ENCODE results near the gene C2CD2. TPM values are rescaled to one million over a fixed set of nuclear protein-coding genes. Genes with fewer than 3 reads are reported as not detected.

Gene C2CD2
- total and polyA plus RNA-seq, 8 donors: 7.9 to 16.8 (median 11.3) TPM

DNA sequence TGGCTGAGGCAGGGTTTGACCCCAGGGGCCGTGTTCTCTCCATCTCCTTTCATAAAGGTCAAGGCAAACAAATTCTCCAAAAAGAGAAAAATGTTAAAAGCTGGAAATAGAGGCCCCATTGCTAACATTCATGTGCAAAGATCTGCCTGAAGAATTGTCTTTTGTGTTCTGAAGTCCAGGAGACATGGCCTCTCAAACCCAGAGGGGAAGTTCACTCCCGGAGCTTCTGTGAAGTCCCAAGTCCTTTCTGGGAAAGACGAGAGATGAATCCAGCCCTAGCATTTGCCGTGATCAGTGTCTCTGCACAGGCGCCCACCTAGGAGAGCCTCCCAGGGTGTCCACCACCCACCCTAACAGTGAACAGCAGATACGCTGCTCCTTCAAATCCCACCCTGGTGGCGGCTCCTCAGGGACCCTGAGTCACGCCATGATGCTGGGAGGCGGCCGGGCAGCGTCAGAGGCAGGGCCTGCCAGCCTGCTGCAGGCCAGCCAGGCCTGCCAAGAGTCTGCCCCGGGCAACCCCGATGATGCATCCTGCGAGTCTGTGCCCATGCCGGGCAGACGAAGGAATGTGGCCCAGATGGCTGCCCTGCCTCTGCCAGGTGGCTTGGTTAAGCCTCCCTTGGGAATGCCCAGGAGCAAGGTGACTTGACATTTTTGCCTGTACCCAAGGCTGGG, 5.2 kb upstream of the C2CD2 start:
- ATAC-seq: peak in 1 of 4 donors; percentile 11
- no peak for TF ChIP-seq CTCF (IDR thresholded peaks at IDR 0.05)
- H3K9me3 ChIP-seq: no peaks in the 10 kb centered on the region
- peaks cover 0 to 3% (median 0%) of the 10 kb centered on the region in 3 donors for H3K4me1 ChIP-seq
- FAIRE-seq: no peak
- no peaks in the 10 kb centered on the region for H3K27me3 ChIP-seq
- no peak overlapping the region for H3K4me3 ChIP-seq
- 86 to 88% methylated on average over 16 of the region's 16 CpGs for WGBS, 2 donors
- H3K36me3 ChIP-seq: no peaks in the 10 kb centered on the region
- no peak overlapping the region for H3K27ac ChIP-seq
- intact Hi-C loops (cut with DNase I): no loop called here
- no peak for DNase-seq

DNA sequence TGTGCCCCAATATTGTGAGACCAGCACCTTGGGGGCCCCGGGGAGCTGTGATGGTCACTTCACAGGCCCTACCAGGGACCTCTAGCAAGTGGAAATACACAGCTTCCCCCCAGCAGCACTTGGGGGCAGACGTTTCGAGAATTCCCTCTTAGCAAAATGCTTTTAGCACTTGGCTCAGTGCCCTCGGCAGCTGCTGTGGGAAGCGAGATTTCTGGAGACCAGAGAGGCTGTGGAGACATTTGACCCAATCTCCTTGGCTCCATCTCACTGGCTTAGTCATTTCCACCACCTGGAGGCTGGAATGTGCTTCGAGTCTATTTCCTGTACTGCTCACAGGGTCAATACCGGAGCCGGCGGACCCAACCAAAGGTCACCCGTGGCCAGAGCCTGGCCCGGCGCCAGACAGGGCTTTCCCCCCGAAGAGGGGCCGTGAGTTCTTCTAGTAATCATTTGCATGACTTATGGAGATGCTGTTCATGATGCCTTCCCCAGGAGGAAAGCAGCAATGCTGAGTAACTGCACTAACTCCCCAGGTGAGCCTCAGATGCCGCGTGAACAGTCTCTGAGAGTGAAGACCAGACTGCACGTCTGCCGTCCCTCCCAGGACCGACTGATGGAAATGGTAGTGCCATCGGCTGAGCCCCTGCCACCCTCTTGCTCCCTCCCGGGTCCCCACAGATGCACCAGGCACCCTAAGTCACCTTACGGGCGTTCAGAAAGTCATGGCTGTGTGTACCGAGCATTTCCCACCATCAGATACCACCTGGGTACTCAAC, 4.4 kb upstream of the C2CD2 start:
- intact Hi-C loops (cut with DNase I): no loop called here
- Histone ChIP-seq H3K4me1 (peaks cover 0 to 3% (median 0%) of the 10 kb centered on the region in 3 donors), H3K4me3 (no peak overlapping the region), H3K36me3 (no peaks in the 10 kb centered on the region), H3K9me3 (no peaks in the 10 kb centered on the region), H3K27ac (no peak overlapping the region), H3K27me3 (no peaks in the 10 kb centered on the region)
- ATAC-seq: peak; percentile 36 to 68 (median 57)
- no peak for FAIRE-seq
- peak in 5 of 6 donors; percentile 44 to 72 (median 57) for DNase-seq
- WGBS, 2 donors: 38 to 39% methylated on average over 24 of the region's 24 CpGs
- no peak for TF ChIP-seq CTCF (IDR thresholded peaks at IDR 0.05)

GRCh38 chr21:41956926-41957729, 3.3 kb upstream of the C2CD2 start:
- TF ChIP-seq CTCF (IDR thresholded peaks at IDR 0.05): no peak
- ATAC-seq (no peak), DNase-seq (no peak), FAIRE-seq (no peak)
- H3K27me3 ChIP-seq: no peaks in the 10 kb centered on the region
- intact Hi-C loops (cut with DNase I): no loop called here
- peaks cover 0 to 10% (median 2%) of the 10 kb centered on the region in 3 donors for H3K4me1 ChIP-seq
- H3K9me3 ChIP-seq: no peaks in the 10 kb centered on the region
- WGBS, 2 donors: 77 to 85% methylated on average over 9 of the region's 9 CpGs
- H3K36me3 ChIP-seq: no peaks in the 10 kb centered on the region
- no peak overlapping the region for H3K4me3 ChIP-seq
- H3K27ac ChIP-seq: peak overlapping the region in 1 of 4 donors; percentile 26

GRCh38 chr21:41955516-41955915, 1.7 kb upstream of the C2CD2 start:
- H3K27ac ChIP-seq: no peak overlapping the region
- no peak for TF ChIP-seq CTCF (IDR thresholded peaks at IDR 0.05)
- 86 to 89% methylated on average over 10 of the region's 10 CpGs for WGBS, 2 donors
- ATAC-seq (no peak), FAIRE-seq (no peak), DNase-seq (peak in 1 of 6 donors; percentile 36)
- H3K27me3 ChIP-seq: no peaks in the 10 kb centered on the region
- no peaks in the 10 kb centered on the region for H3K36me3 ChIP-seq
- intact Hi-C loops (cut with DNase I): no loop called here
- H3K4me3 ChIP-seq: no peak overlapping the region
- H3K4me1 ChIP-seq: peaks cover 0 to 11% (median 2%) of the 10 kb centered on the region in 3 donors
- no peaks in the 10 kb centered on the region for H3K9me3 ChIP-seq
